ENCODE results near the gene ERGIC2.

DNA sequence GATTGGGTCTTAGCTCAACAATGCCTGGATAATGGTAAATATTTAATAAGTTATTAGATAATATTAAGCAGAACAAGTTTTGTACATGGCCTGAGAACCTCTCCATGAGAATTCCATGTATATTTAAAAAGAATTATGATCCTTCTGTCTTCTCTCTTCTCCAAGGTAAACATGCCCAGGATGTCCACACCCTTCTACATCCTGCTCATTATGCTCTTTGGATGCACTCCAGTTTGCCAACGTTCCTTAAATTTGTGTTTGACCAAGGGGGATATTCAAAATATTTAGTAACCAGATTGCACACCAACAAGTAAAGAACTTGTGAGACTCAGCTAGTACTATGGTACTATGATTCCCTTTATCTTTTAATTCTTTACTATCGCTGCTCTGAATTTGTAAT lies 44.8 kb upstream of the ERGIC2 start:
- TF ChIP-seq KDM1A (IDR thresholded peaks at IDR 0.05), result no peak
- TF ChIP-seq GATA2 (CRISPR knock-in tag; IDR thresholded peaks at IDR 0.05), result no peak
- no peak for TF ChIP-seq YY1 (IDR thresholded peaks at IDR 0.05; ENCODE audit: borderline replicate concordance in 1 of 3, control insufficient read depth in 1 of 3, extremely low read depth in 1 of 3, insufficient read depth in 3 of 3, insufficient read length in 1 of 3, insufficient replicate concordance in 2 of 3, low read depth in 1 of 3, low read length in 2 of 3)
- TF ChIP-seq, protein P1, sequence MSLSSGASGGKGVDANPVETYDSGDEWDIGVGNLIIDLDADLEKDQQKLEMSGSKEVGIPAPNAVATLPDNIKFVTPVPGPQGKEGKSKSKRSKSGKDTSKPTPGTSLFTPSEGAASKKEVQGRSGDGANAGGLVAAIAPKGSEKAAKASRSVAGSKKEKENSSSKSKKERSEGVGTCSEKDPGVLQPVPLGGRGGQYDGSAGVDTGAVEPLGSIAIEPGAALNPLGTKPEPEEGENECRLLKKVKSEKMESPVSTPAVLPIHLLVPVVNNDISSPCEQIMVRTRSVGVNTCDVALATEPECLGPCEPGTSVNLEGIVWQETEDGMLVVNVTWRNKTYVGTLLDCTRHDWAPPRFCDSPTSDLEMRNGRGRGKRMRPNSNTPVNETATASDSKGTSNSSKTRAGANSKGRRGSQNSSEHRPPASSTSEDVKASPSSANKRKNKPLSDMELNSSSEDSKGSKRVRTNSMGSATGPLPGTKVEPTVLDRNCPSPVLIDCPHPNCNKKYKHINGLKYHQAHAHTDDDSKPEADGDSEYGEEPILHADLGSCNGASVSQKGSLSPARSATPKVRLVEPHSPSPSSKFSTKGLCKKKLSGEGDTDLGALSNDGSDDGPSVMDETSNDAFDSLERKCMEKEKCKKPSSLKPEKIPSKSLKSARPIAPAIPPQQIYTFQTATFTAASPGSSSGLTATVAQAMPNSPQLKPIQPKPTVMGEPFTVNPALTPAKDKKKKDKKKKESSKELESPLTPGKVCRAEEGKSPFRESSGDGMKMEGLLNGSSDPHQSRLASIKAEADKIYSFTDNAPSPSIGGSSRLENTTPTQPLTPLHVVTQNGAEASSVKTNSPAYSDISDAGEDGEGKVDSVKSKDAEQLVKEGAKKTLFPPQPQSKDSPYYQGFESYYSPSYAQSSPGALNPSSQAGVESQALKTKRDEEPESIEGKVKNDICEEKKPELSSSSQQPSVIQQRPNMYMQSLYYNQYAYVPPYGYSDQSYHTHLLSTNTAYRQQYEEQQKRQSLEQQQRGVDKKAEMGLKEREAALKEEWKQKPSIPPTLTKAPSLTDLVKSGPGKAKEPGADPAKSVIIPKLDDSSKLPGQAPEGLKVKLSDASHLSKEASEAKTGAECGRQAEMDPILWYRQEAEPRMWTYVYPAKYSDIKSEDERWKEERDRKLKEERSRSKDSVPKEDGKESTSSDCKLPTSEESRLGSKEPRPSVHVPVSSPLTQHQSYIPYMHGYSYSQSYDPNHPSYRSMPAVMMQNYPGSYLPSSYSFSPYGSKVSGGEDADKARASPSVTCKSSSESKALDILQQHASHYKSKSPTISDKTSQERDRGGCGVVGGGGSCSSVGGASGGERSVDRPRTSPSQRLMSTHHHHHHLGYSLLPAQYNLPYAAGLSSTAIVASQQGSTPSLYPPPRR (CRISPR knock-in tag; IDR thresholded peaks at IDR 0.05; ENCODE audit: borderline replicate concordance), result no peak
- no peak for TF ChIP-seq CBX8 (IDR thresholded peaks at IDR 0.05; ENCODE audit: borderline replicate concordance, extremely low read depth, low read depth, low read length, poor library complexity, severe bottlenecking)
- TF ChIP-seq, protein P2, sequence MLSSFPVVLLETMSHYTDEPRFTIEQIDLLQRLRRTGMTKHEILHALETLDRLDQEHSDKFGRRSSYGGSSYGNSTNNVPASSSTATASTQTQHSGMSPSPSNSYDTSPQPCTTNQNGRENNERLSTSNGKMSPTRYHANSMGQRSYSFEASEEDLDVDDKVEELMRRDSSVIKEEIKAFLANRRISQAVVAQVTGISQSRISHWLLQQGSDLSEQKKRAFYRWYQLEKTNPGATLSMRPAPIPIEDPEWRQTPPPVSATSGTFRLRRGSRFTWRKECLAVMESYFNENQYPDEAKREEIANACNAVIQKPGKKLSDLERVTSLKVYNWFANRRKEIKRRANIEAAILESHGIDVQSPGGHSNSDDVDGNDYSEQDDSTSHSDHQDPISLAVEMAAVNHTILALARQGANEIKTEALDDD (IDR thresholded peaks at IDR 0.05), result no peak
- TF ChIP-seq, protein P3, sequence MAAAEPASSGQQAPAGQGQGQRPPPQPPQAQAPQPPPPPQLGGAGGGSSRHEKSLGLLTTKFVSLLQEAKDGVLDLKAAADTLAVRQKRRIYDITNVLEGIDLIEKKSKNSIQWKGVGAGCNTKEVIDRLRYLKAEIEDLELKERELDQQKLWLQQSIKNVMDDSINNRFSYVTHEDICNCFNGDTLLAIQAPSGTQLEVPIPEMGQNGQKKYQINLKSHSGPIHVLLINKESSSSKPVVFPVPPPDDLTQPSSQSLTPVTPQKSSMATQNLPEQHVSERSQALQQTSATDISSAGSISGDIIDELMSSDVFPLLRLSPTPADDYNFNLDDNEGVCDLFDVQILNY (CRISPR knock-in tag; IDR thresholded peaks at IDR 0.05), result no peak
- TF ChIP-seq, protein P4, sequence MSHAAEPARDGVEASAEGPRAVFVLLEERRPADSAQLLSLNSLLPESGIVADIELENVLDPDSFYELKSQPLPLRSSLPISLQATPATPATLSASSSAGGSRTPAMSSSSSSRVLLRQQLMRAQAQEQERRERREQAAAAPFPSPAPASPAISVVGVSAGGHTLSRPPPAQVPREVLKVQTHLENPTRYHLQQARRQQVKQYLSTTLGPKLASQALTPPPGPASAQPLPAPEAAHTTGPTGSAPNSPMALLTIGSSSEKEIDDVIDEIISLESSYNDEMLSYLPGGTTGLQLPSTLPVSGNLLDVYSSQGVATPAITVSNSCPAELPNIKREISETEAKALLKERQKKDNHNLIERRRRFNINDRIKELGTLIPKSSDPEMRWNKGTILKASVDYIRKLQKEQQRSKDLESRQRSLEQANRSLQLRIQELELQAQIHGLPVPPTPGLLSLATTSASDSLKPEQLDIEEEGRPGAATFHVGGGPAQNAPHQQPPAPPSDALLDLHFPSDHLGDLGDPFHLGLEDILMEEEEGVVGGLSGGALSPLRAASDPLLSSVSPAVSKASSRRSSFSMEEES (CRISPR knock-in tag; IDR thresholded peaks at IDR 0.05), result no peak
- TF ChIP-seq ELF1 (tag; IDR thresholded peaks at IDR 0.05), result no peak
- no peak for TF ChIP-seq ARHGAP35 (IDR thresholded peaks at IDR 0.05; ENCODE audit: partially characterized antibody)
- no peak for TF ChIP-seq SRSF1 (IDR thresholded peaks at IDR 0.05; ENCODE audit: low read depth, low read length)
- TF ChIP-seq, protein P5, sequence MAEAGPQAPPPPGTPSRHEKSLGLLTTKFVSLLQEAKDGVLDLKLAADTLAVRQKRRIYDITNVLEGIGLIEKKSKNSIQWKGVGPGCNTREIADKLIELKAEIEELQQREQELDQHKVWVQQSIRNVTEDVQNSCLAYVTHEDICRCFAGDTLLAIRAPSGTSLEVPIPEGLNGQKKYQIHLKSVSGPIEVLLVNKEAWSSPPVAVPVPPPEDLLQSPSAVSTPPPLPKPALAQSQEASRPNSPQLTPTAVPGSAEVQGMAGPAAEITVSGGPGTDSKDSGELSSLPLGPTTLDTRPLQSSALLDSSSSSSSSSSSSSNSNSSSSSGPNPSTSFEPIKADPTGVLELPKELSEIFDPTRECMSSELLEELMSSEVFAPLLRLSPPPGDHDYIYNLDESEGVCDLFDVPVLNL (CRISPR knock-in tag; IDR thresholded peaks at IDR 0.05; ENCODE audit: low read depth), result no peak
